Amniotic epithelial cell (primary cell): ENCODE measurements around the gene ADI1.
"Not testable (repeated sequence)": the region's sequence is repeated elsewhere in the genome, so short reads cannot be mapped to it uniquely, and the experiment has no call there.

ENCODE experiments used
- DNase-seq: peaks from one replicate; pipeline ENCODE4 v3.0.0-alpha.2; 2010; ENCODE audit warnings: low read depth

Gene ADI1

DNA sequence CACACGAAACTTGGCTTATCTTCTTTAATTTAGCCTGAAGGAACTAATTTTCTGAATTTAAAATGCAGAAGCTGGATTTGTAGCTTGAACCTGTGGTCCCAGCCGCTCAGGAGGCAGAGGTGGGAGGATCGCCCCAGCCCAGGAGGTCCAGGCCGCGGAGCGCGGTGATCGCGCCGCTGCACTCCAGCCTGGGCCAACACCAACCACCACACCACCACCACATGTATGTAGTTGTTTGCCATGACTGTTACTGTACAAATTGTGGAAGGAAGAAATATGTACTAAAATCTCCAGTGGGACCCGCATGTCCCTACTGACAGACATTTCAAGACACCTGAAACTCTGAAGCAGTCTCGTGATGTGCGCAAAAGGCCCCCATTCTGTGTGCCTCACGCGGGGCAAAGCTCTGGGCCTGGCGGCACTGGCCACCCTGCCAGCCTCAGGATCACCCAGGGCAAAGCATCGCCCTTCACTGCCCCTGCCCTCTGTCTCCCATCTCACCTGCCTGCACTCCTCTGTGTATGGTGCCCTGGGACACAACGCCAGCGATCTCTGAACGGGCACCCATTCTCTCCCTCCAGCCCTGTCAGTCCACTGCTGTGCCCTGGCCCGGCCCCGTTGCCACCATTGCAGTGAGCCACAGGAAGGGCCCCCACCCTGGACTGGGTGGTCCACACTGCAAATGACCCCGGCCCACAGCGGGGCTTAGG lies 10.1 kb upstream of the ADI1 start:
- no peak for DNase-seq

DNA sequence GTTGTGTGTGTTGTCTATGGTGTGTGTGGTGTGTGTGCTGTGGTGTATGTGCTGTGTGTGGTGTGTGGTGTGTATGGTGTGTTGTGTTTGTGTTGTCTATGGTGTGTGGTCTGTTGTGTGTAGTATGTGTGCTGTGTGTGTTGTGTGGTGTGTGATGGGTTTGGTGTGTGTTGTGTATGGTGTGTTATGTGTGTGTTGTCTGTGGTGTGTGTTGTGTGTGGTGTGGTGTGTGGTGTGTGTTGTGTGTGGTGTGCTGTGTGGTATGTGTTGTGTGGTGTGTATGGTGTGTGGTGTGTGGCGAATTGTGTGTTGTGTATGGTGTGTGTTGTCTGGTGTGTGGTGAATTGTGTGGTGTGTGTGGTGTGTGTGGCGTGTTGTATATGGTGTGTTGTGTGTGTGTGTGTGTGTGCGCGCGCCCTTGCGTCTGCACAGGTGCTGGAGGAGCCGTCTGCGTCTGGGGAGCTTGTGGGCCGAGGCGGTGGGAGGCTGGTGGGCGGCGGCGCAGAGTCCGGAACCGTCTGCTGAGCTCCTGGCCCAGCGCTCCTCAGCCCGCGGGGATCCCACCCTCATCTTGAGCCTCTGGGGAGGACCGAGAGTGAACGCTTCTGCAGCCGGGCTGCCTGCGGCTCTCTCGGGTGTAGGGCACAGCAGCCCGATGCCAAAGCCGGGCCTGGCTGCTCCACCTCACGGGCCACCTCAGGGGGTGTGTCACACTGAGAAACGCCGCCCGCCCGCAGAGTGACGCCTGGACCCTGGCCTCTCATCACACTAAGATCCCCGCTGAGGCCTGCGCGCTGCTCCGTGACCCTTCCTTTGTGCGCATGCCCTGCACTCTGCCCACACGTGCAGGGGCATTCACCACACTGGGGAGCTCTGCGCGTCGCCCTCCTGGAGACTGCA lies 8.8 kb upstream of the ADI1 start:
- DNase-seq, result no peak

DNA sequence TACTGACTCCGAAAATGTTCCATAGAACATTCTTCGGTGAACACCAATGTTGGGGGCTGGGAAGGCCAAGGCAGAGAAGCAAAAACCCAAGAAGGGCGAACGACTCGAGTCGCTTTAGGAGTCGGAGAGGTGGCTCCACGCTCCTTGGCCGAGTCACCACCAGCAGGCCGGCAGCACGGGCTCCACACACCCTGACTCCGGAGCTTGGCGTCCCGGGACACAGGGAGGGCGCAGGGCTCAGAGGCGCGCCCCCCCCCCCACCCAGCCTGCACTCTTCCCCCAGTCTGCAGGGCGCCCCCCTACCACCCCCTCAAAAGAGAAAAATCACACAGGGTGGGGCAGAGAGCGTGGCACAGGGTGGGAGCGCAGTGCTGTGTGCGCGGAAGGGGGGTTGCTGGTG lies 7.5 kb upstream of the ADI1 start:
- no peak for DNase-seq

DNA sequence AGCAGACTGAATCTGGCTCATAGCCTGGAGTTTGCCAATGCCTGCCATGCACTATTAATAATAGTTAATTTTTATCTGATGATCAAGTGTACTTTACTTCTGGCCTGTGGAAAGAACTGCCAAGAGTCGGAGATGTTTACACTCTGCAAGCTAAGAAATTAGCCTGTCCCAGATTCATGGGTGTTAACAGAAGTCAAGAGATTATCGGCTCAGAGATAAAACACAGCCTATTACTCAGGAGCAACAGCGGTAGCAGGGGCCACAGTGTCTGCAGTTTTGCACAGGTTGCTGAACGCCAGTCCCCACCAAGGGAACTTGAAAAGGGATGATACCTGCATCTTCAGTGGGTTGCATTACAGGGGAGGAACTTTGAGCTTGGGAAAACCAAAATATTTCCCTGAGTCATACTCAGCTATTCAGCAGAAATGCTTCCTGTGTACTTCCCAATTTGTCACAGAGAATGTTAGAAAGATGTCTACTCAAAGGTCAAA lies 4.3 kb upstream of the ADI1 start:
- peak; percentile 80 for DNase-seq

DNA sequence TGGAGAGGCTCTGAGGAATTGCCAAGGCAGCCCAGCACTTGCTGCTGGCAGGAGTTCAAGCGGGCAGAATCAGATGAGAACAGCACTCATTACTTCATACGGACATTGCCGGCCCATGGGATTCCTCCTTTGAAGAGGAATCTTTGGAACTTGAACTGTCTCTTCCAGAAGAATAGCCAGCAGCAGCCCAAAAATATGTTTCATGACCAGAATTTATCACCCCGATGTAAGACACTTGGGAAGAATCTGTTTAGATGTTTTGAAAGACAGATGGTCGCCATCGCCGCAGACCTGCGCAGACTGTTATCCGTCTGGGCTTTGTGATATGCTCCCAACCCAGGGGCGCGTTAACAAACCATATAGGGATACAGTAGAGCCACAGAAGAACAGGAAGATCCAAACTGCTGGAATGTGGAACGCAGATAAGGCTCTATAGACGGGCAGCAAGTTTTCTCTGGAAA lies 3.7 kb upstream of the ADI1 start:
- DNase-seq, result peak; percentile 91

DNA sequence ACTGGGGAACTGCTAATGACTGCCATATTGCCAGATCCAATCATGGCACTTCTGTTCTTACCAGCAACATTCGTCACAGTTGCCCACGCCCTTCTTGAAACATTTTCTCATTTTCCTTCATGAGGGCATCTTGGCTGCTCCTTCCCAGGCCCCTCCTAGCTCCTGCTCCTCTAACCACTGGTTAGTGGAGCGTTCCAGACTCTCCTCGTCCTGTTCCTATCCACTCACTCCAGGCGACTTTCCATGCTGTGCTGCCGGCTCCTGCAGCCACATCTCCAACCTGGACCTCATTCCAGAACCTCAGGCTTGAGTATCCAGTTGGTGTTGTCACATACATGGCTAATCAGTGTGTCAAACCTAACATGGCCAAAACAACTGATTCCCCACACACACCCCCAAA lies 1.3 kb upstream of the ADI1 start:
- DNase-seq, result no peak

DNA sequence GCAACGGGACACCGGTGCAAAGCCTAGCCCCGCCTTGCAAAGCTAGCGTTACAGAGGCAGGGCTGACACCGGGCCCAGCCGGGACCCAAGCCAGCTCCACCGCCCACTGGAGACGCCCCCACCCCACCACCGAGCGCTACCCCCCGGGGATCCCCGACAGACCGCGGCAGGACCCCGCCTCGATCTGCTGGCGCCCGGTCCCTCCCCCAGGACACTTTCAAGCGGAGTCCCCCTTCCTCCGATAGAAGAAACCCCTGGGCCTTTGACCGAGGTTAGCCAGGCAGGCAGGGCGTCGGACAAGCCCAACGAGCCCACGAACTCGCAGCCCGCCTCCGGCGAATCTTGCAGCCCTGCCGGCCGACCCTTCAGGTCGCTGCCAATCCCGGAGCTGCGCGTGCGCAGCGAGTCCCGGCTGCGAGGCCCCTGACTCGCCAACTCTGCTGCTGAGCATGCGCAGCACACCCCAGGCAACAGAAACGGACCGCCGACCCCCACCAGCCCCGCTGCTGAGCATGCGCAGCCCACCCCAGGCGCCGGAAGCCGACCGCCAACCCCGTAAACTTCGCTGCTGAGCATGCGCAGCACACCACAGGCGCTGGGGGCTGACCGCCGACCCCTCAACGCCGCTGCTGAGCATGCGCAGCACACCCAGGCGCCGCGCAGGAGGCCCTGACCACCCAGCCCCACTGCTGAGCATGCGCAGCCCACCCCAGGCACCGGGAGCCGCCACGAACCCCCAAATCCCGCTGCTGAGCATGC lies 656 bp downstream of the ADI1 start:
- DNase-seq, result peak; percentile 91

DNA sequence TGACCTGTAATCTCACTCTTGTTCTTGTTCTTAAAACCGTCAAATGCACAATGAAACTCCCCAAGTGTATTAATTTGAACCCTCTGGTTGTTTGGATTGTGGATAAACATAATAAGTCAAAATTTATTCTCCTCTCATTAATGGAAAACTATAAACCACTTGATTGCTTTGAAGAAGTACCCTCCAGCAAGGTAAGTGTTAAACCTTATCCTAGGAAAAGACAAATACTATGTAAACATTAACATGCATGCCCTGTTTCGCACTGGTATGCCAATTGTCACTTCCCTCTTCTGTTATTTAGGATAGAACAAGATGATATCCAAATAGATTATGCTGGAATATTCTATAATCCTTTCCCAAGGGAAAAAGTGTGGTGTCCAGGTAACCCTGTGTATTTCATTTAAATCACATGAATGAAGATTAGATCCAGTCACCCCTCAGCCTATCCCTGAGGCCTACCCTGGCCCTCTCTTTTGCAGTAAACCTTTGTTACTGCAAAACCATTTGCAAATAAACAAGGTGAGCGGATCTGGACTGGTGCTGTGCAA lies 1.3 kb downstream of the ADI1 start:
- DNase-seq, result no peak

DNA sequence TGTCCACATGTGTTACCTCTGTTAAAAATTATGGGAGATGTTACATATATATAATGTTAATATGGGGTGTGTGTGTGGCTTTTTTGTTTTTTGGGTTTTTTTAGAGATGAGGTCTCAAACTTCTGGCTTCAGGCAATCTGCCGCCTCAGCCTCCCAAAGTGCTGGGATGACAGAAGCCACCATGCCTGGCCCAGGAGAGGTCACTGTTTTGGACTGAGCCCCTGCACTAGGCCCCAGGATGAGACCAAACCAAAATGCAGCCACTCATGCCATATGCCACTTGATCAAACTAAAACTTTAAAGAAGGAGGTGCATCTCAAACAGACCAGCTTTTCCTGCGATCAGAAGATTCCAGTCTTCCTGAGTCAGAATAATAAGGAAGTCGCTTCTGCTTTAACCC lies 2.5 kb downstream of the ADI1 start:
- DNase-seq, result no peak

DNA sequence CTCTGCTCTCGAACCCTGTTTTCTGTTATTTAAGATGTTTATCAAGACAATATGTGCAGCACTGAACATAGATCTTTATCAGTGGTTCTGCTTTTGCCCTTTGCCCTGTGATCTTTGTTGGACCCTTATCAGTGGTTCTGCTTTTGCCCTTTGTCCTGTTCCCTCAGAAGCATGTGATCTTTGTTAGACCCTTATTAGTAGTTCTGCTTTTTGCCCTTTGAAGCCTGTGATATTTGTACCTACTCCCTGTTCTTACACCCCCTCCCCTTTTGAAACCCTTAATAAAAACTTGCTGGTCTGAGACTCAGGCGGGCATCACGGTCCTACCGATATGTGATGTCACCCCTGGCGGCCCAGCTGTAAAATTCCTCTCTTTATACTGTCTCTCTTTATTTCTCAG lies 3.9 kb downstream of the ADI1 start:
- not testable (repeated sequence) for DNase-seq

DNA sequence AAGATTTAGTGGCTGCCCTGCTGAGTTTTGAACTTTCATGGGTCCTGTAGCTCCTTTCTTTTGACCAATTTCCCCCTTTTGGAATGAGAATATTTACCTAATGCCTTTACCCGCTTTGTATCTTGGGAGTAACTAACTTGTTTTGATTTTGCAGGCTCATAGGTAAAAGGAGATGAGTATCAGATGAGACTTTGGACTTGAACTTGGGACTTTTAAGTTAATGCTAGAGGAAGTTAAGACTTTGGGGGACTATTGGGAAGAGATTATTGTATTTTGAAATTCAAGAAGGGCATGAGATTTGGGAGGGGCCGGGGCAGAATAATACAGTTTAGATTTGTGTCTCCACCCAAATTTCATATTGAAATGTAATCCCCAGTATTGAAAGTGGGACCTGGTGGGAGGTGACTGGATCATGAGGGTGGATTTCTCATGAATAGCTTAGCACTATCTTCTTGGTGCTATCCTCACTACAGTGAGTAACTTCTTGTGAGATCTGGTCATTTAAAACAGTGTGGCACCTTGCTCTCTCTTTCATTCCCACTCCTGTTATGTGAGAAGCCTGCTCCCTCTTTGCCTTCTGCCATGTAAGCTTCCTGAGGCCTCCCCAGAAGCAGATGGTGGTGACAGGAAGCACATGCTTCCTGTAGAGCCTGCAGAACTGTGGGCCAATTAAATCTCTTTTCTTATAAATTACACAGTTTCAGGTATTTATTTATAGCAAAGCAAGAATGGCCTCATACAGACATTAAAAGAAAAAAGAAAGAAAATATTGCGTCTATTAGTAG lies 6.1 kb downstream of the ADI1 start:
- DNase-seq, result no peak

DNA sequence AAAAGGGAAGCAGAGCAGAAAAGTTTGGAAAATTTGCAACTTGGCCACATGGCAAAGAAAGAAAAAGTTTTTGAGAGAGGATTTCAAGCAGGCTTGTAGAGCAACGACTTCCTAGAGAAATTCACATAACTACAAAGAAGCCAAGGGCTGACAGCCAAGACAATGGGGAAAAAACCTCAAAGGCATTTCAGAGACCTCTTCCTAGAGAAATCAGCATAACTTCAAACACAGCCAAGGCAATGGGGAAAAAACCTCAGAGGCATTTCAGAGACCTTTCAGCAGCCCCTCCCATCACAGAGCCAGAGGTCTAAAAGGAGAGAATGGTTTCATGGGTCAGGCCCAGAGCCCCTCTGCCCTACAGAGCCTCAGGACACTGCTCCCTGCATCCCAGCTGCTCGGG lies 7.2 kb downstream of the ADI1 start:
- no peak for DNase-seq

DNA sequence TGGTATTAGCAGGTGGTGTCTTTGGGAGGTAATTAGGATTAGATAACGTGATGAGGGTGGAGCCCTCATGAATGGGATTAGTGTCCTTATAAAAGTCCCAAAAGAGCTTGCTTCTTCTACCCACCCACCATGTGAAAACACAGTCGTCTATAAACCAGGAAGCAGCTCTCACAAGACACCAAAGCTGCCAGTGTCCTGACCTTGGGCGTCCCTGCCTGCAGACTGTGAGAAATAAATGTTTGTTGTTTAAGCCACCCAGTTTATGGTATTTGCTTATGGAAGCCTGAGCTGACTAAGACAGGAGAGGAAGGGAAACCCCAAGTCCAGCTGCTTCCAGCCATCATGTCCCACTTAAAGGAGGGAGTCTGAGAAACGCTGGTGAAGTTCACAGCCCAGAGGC lies 13.6 kb downstream of the ADI1 start:
- DNase-seq, result no peak

DNA sequence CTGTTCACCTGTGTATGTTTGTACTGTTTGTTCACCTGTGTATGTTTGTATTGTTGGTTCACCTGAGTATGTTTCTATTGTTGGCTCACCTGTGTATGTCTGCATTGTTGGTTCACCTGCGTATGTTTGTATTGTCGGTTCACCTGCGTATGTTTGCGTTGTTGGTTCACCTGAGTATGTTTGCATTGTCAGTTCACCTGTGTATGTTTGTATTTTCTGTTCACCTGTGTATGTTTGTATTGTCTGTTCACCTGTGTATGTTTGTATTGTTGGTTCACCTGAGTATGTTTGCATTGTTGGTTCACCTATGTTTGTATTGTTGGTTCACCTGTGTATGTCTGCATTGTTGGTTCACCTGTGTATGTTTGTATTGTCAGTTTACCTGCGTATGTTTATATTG lies 14.6 kb downstream of the ADI1 start:
- no peak for DNase-seq

DNA sequence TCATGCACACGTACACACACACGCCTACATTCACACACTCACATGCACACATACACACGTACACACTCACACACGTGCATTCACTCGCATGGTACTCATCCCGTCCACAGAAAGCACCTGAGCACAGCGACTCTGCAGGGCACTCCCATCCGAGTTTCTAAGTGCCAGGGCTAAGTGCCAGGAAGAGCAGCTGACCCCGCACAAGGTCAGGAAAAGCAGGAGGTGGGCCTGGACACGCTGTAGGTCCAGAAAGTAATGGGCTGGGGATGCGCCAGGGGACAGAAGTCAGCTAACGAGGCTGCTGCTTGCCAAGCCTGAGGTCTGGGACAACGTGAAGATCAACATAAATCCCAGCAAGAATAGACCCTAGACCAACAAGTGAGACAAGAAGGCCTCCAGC lies 15.8 kb downstream of the ADI1 start:
- DNase-seq, result no peak

DNA sequence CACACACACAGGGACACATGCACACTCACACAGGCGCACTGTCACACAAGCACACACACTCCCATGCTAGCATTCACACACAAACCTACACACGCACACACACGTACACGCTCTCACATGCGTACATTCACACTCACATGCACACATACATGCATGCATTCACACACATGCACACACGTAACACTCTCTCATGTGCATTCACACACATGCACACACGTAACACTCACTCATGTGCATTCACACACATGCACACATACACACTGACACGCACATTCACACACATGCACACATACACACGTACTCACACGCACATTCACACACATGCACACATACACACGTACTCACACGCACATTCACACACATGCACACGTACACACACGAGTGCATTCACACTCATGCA lies 16.3 kb downstream of the ADI1 start:
- no peak for DNase-seq

DNA sequence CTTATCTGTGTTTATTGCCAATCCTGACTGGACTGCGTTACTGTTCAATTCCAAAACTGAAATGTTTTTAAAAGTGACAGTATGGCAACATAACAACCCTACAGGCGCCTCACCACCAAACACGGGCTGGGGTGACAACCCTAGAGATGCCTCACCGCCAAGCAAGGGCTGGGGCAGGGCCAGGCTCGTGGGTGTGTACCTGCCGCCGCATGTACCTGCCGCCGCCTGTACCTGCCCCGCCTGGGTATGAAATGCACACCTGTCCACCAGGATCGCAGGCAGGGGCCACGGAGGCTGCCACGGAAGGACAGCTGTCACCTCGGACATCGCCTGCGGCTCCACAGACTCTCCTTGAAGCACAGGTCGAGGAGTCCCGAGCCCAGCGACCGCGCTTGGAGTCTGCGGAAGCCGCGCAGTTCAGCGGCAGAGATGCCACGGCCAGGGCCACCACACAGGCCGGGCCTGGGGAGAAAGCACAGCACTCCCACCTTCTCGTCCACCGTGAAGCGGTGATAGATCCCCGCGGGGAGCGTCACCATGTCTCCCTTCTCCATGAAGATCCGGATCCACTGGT lies 18.9 kb downstream of the ADI1 start:
- DNase-seq, result no peak

DNA sequence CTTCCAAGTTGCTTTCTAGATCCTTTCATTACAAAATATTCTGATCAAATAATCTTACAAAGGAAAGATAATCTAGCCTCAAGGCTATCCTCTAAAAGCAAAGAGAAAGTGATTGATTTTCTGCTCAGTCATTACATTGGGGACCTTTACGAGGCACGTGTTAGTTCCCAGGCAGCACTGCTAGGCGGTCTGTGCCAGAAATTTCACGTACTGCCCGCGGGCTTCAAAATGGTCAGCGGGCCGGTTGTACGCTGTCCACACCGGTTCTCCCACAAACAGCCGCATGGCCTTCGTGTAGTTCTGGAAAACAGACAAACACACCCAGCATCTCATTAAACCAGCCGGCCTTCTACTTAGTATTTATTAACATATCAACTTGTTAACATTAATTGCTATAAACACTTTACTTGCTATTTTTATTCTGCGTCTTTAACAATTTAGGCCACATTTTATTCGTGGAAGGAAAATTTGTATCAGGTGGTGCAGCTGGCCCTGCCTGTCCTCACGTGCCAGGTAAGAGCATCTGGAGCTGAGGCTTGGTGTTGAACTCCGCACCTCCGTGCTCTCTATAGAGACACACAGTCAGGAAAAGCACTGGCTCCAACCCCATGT lies 20.4 kb downstream of the ADI1 start:
- DNase-seq, result no peak

DNA sequence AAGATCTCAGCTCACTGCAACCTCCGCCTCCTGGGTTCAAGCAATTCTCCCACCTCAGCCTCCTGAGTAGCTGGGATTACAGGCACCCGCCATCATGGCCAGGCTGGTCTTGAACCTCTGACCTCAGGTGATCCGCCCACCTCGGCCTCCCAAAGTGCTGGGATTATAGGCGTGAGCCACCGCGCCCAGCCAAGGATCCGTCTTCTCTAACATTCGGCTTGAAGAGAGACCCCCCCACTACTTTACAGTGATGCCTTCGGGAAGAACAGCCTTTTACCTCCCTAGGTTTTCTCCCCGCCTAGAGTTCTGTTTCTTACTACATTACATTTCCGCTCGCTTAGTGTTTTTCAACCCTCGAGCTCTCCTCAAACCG lies 22.6 kb downstream of the ADI1 start:
- not testable (repeated sequence) for DNase-seq

DNA sequence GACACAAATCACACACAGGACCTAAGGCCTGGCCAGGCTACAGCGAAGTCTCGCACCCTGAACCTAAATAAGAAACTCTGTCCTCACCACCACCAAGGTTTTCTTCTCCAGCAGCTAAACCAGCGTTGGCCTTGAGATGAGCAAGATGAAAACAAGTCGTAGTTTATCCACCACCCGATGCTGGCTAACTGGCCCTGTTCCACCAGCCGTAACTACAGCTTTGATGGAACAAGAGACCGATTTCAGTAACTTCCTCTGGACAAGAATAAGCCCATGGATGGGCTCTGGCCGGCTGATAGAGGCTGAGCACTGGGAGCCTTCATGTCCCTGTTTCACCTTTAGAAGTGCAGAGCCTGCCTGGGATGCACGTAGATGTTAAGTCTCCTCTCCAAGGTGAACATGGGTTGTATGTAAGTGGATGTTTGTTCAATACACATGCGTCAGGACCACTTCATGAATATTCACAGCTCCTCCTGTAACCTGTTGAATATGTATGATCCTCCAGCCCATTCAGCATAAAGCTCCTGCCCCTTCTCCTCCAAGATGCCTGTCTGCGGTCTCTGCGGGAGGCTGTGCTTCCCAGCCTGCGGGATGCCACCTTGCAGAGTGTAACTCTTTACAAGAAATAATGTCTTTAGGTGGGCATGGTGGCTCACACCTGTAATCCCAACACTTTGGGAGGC lies 24.2 kb downstream of the ADI1 start:
- DNase-seq, result no peak
